Nephron (organoid): Measurements from ENCODE around the gene SCMH1.

Source experiments
- H3K27ac Mint-ChIP-seq, 3 experiments: 2 replicates each; pipeline ENCODE4 v1.8.0; 2020; ENCODE audit warnings: mixed read lengths in 3 of 3, mild to moderate bottlenecking in 2 of 3, moderate library complexity in 1 of 3
- H3K27me3 Mint-ChIP-seq: 2 replicates; pipeline ENCODE4 v1.8.0; 2021; ENCODE audit warnings: low read depth, mild to moderate bottlenecking, moderate library complexity, mixed read lengths
- H3K36me3 Mint-ChIP-seq: 2 replicates; pipeline ENCODE4 v1.8.0; 2020; ENCODE audit warnings: low read depth, mixed read lengths
- H3K4me1 Mint-ChIP-seq: 2 replicates; pipeline ENCODE4 v1.8.0; 2020; ENCODE audit warnings: mixed read lengths
- H3K4me3 Mint-ChIP-seq, 3 experiments: 2 replicates each; pipeline ENCODE4 v1.8.0; 2020; ENCODE audit warnings: mild to moderate bottlenecking in 3 of 3, mixed read lengths in 3 of 3, moderate library complexity in 2 of 3
- H3K9me3 Mint-ChIP-seq: 2 replicates; pipeline ENCODE4 v1.8.0; 2020; ENCODE audit warnings: mixed read lengths
- CTCF ChIP-seq, 3 experiments: fragments of 200-600 bp; sonication (generic); IDR thresholded peaks; one replicate each; pipeline ENCODE4 v1.5.0; 2021; ENCODE audit warnings: antibody characterized with exemption in 3 of 3; ENCODE audit not compliant: unreplicated experiment in 3 of 3

SCMH1 gene

GRCh38 chr1:41033272-41033671, 208.8 kb downstream of the SCMH1 start:
- Mint-ChIP-seq H3K4me3 (no peak overlapping the region), H3K36me3 (peaks cover 49% of the 10 kb centered on the region), H3K4me1 (no peaks in the 10 kb centered on the region), H3K27ac (no peak overlapping the region), H3K9me3 (no peaks in the 10 kb centered on the region), H3K27me3 (no peaks in the 10 kb centered on the region)
- TF ChIP-seq CTCF (IDR thresholded peaks at IDR 0.05; ENCODE audit: unreplicated experiment in 3 of 3): no peak

DNA sequence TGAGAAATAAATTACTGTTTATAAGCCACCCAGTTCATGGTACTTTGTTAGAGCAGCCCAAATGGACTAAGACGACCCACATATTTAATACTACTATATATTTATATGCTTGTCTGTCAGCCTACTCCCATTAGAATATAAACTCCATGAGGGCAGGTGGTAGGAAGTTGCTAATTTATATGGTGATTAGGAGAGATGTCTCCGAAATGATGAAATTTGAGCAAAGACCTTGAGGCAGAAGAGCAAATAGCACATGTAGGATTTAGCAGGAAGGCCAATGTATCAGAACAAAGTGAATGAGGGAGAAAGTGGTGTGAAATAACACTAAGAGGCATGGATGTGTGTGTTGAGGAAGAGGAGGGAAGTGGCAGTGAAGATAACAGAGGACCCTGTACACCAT, 210.0 kb downstream of the SCMH1 start:
- H3K27ac Mint-ChIP-seq: no peak overlapping the region
- peaks cover 53% of the 10 kb centered on the region for H3K36me3 Mint-ChIP-seq
- no peaks in the 10 kb centered on the region for H3K9me3 Mint-ChIP-seq
- no peak overlapping the region for H3K4me3 Mint-ChIP-seq
- H3K27me3 Mint-ChIP-seq: no peaks in the 10 kb centered on the region
- no peaks in the 10 kb centered on the region for H3K4me1 Mint-ChIP-seq
- TF ChIP-seq CTCF (IDR thresholded peaks at IDR 0.05; ENCODE audit: unreplicated experiment in 3 of 3): no peak

DNA sequence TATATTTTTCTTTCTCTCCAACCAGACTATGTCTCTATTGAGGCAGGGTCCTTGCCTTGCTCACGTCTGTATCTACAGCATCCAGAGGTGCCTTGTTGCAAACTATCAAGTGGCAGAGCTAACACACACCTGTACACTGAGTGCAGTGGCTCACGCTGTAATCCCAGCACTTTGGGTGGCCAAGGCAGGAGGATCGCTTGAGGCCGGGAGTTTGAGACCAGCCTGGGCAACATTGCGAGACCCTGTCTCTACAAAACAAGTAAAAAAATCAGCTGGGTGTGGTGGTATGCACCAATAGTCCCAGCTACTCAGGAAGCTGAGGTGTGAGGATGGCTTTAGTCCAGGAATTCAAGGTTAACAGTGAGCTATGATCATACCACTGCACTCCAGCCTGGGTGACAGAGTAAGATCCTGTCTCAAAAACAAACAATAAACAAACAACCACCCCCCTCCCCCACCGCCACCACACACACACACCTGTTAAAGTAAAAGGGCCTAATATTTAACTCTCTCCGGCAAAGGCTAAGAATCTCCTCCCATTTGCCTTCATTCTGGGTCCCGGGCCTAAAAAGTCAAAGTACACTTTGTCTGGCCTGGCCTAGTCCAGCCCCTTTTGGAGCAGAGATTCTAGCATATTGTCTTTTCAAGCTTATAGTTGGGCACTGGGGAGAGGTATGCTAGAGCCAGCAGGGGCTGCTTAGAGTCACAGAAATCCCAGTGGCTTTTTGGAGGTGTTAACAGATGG, 211.1 kb downstream of the SCMH1 start:
- Mint-ChIP-seq H3K36me3 (peaks cover 58% of the 10 kb centered on the region), H3K4me3 (no peak overlapping the region), H3K4me1 (no peaks in the 10 kb centered on the region), H3K9me3 (no peaks in the 10 kb centered on the region), H3K27ac (peak overlapping the region in 2 of 3 experiments; percentile 47 to 72), H3K27me3 (no peaks in the 10 kb centered on the region)
- TF ChIP-seq CTCF (IDR thresholded peaks at IDR 0.05; ENCODE audit: unreplicated experiment in 3 of 3): no peak

DNA sequence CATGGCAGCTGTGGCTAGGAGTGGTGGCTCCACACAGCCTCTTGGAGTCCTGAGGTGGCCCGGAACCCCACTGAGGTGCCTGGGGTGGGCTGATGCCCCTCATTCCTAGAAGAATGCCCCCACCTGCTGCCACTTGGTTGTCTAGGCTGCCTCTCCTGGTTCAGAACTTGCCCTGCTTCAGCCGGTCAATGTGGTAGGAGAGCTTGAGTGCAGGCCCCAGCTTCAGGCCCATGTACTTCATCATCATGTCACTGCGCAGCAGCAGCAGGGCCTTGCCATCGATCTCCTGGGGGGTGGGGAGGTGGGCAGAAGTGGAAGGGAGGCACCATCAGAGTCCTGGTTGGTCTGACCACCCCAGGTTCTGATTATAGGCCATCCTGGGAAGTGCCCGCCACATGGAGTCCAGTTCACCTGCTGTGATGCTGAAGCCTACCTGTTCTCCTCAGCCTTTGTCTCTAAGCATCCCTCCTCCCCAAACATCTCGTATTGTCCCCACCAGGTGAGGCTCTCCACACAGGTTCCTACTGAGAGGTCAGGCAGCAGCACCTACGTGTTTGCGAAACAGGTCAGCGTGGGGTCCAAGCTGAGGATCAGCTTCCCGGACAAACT, 214.0 kb downstream of the SCMH1 start:
- Mint-ChIP-seq H3K4me3 (no peak overlapping the region), H3K4me1 (peaks cover 3% of the 10 kb centered on the region), H3K9me3 (no peaks in the 10 kb centered on the region), H3K36me3 (peaks cover 49% of the 10 kb centered on the region), H3K27ac (no peak overlapping the region), H3K27me3 (no peaks in the 10 kb centered on the region)
- no peak for TF ChIP-seq CTCF (IDR thresholded peaks at IDR 0.05; ENCODE audit: unreplicated experiment in 3 of 3)

DNA sequence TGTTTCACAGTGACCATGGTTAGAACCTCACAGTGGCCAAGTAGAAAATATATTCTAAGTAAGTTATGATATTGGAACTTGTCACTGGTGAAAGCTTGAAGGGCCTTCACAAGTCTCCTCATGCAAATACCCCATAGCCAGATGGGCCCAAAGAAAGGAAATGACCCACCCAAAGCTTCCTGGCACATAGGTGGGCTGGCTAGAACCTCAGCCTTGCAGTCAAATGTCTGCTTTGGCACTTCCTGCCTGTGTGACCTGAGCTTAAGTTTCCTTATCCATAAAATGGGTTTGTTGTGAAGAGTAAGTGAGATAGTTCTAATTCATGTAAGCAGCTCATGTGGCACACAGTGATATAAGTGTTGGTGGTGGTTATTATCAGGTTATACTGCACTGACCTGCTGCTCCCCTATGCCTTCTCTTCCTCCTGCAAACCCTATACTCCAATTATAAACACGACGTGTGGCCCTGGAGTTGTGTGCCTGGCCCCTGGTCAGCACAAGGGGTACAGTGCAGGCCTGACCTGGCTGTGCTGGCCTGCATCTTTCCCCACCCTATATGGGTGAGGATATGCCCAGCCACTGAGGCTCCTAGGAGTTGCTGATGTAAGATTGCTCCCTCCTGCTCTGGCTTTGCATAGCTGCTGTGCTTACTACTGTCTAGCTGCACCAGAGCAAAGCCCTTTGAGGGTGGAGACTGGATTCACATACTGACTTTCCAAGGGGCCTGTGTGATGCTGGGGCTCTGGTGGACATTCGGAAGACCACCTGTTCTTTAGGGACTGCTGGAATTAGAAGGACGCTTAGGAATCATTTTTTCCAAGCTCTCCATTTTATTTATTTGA, 215.9 kb downstream of the SCMH1 start:
- Mint-ChIP-seq H3K4me3 (no peak overlapping the region), H3K27ac (no peak overlapping the region), H3K4me1 (peaks cover 6% of the 10 kb centered on the region), H3K27me3 (no peaks in the 10 kb centered on the region), H3K36me3 (peaks cover 37% of the 10 kb centered on the region), H3K9me3 (no peaks in the 10 kb centered on the region)
- no peak for TF ChIP-seq CTCF (IDR thresholded peaks at IDR 0.05; ENCODE audit: unreplicated experiment in 3 of 3)
